ENCODE results near the gene OR51L1. TPM values are rescaled to one million over a fixed set of nuclear protein-coding genes. Genes with fewer than 3 reads are reported as not detected.
"Not testable (repeated sequence)": the region's sequence is repeated elsewhere in the genome, so short reads cannot be mapped to it uniquely, and the experiment has no call there.

The OR51L1 gene, protein sequence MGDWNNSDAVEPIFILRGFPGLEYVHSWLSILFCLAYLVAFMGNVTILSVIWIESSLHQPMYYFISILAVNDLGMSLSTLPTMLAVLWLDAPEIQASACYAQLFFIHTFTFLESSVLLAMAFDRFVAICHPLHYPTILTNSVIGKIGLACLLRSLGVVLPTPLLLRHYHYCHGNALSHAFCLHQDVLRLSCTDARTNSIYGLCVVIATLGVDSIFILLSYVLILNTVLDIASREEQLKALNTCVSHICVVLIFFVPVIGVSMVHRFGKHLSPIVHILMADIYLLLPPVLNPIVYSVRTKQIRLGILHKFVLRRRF
- not detected for total RNA-seq
- long read RNA-seq, result 0 reads

DNA sequence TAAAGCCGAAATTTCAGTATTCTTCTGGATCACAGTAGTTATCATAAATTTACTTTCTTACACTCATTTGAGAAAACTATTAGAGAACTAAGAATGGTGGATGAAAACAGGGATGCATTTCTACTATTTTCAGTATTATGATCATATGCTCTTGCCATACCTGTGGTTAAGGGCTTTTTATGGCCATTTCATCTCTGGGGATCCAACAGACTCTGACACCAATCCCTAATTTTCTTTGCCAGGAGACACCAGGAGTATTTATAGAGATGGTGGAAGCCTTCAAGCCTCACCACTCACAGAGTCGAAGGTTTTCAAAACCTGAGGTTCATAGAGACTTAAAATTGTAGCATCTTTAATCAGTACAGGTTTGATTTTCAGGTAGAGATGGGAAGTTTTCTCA, at the start of gene OR51L1:
TSS of gene OR51L1 (plus strand) at position 301 of the 400 bp plus-strand sequence. CDS start 4,132 bp downstream, outside the sequence.
- no peak for DNase-seq (ENCODE audit: low spot score)
- intact Hi-C loops (cut with DNase I), result no loop called here

DNA sequence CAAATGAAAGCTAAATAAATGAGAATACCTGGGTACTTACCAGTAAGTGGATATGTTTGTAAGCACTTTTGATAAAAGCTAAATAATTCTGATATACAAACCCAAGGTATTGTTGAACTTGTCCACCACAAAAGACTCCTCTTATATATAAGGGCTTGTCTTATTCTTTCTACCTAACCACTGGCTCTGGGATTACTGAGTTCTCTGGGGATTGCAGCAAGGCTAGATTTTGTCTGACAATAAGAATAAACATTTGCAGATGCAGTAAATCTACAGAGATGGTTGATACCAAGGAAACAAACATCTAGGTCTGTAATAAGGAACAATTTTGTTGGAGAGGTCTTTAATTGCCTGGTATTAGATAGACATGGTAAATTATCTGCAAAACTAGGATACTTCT, 47.1 kb upstream of the OR51L1 start, which contains the start of gene OR51A4:
TSS of gene OR51A4 (minus strand) at position 101 of the 400 bp plus-strand sequence. CDS start 505 bp downstream, outside the sequence.
- DNase-seq (ENCODE audit: low spot score), result no peak
- intact Hi-C loops (cut with DNase I), result no loop called here

DNA sequence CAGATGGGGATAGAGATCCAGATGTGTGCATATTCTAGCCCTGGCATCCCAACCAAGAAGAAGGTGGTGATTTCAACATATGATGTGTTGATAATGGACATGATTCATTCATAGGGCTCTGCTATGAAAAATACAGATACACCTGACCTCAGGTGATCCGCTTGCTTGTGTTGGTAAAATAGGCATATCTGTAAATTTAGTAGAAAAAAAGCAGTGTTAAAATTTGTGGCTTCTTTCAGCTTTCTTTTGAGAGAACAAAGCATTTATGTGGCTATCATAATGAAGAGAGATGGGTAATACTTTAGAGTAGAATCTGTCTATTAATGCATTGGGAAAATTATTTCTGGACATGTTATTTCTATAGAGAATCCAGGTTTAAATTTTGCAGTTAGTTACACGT, 39.0 kb upstream of the OR51L1 start, which contains the start of gene OR51A2:
TSS of gene OR51A2 (minus strand) at position 101 of the 400 bp plus-strand sequence. CDS start at position 101, 0 bp downstream.
- intact Hi-C loops (cut with DNase I); DNase-seq (ENCODE audit: low spot score): not testable (repeated sequence)

DNA sequence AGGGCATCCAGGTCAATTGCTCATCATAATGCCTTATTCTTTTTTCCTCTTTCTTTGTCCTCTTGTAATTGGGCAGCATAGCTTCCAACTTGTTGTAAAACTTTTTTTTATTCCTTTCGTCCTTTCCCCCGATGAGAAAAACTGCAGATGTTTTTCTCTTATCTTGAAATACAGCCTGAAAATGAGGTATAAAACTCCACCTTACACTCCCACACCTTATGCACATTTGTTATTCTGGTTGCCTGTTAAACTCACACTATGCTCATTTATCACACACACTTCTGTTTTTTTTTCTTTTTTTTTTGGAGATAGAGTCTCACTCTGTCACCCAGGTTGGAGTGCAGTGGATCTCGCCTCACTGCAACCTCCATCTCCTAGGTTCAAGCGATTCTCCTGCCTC, 37.3 kb upstream of the OR51L1 start:
- no peak for DNase-seq (ENCODE audit: low spot score)
- intact Hi-C loops (cut with DNase I), result no loop called here

DNA sequence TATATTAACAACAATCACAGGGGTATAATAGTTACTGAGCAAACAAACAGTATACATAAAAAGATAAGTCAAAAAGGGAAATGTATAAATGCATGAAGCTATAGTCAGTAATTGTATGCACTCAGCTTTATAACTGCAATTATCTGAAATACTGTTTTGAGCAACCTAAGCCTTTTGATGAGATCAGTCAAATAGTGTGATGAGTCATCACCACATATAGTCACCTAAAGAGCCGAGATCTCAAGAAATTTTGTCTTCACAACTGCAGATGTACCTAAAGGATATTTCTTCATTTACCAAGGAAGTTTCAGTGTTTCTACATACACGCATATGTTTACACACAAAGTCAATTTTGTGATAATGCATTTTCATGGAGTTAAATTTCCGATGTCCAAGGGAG, 33.8 kb upstream of the OR51L1 start:
- intact Hi-C loops (cut with DNase I), result no loop called here
- no peak for DNase-seq (ENCODE audit: low spot score)

DNA sequence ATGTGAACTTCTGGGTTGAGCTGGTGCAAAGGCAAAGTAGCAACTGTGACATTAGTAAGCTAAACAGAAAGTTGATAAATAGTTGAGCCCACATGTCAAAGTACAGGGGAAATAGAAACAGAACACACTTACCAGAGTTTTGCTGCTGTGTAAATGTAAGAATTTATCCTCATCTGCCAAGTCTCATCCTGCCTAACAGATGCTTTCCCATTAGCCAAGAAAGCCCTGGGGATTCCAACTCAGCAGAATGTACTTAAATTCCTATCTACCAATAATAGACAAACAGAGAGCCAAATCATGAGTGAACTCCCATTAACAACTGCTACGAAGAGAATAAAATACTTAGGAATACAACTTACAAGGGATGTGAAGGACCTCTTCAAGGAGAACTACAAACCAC, 31.8 kb upstream of the OR51L1 start:
- no peak for DNase-seq (ENCODE audit: low spot score)
- intact Hi-C loops (cut with DNase I), result no loop called here

DNA sequence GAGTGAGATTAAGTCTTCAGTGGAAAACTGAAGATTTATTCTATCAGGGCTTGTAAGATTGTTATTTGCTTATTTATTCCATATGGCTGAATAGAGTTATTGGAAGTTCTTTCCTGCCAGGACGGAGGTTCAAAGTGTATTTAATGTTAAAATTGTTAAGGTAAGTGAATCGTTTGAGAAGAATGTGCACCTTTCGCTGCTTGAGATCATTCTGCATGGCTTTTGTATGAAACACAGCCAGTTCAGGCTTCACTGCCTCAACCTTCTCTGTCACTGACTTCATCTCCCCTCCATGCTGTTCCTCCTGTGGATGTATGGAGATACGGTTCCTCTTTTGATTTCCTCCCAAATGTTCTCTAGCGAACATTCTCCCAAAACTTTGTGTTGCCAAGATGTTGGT, 19.2 kb upstream of the OR51L1 start:
- no peak for DNase-seq (ENCODE audit: low spot score)
- intact Hi-C loops (cut with DNase I), result no loop called here

DNA sequence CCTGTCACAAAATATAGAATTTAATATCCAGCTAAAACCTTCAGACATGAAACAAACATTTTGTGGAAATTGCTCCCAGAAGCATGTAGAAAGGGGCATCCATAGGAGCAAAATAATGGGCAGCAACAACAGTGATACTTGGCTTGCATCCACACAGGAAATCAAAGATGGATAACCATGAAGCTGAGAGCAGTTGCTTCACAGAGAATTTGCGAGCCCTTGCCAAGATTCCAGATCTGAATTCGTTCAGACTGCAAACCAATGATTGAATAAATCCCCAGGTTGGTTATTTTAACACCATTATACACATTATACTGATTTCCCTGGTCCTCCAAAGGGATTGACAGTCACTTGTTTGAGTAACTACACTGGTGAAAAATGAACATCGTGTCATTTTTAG, 15.6 kb upstream of the OR51L1 start:
- intact Hi-C loops (cut with DNase I), result no loop called here

DNA sequence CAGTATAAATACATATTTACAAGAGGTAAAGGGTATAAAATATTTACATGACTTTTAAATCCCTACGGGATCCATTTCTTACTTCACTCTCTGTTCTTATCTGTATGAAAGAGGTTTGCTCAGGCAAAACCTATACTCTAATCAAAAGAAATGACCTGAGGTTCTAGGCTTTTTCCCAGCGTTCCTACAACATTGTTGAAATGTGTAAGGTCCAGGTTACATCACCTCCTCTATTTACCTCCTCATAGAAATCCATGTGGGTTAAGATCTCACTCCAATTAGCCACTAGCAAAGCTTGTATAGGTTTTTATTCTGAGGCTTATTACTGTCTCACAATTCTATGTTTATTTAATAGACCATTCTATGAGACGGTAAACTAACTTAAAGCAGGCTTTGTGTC, 12.0 kb upstream of the OR51L1 start:
- intact Hi-C loops (cut with DNase I), result no loop called here
- no peak for DNase-seq (ENCODE audit: low spot score)

More for the DNA sequence above, 15.6 kb upstream of the OR51L1 start:
- DNase-seq (ENCODE audit: low spot score), result no peak

DNA sequence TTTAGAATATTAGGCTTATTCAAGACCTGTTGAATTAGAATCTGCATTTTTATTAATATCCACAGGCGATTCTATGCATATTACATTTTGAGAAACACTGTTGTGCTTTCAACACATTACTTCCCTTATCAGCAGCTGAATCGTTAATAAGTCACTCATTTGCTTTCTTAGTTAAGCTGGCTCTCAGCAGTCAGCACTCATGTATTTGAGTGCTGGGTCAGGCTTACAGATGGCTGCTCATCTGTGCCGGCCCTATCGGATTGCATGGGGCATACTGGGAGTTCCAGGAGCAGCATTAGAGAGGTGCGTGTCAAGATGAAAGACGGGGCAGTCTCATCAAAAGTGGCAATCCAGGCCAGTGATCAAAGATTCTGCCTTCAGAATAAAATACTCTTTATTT, 10.8 kb upstream of the OR51L1 start:
- intact Hi-C loops (cut with DNase I), result no loop called here
- DNase-seq (ENCODE audit: low spot score), result no peak

DNA sequence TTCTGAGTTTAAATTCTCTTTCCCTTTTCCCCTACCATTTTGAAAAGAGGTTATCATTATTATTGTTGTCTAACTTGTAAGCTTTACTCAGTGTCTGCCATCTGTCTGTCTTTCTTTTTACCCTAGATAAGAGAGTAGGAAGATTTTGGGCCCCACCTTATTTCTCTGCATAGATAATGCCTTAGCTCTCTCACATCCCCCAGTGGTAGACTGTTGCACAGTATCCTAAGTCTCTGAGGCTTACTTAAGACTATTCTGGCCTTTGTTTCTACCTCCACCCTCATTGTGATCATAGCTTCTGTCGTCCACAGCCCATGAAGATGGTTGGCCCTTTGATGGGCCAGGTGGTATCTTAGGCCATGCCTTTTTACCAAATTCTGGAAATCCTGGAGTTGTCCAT, 3.6 kb upstream of the OR51L1 start:
- DNase-seq (ENCODE audit: low spot score), result no peak
- intact Hi-C loops (cut with DNase I), result no loop called here

DNA sequence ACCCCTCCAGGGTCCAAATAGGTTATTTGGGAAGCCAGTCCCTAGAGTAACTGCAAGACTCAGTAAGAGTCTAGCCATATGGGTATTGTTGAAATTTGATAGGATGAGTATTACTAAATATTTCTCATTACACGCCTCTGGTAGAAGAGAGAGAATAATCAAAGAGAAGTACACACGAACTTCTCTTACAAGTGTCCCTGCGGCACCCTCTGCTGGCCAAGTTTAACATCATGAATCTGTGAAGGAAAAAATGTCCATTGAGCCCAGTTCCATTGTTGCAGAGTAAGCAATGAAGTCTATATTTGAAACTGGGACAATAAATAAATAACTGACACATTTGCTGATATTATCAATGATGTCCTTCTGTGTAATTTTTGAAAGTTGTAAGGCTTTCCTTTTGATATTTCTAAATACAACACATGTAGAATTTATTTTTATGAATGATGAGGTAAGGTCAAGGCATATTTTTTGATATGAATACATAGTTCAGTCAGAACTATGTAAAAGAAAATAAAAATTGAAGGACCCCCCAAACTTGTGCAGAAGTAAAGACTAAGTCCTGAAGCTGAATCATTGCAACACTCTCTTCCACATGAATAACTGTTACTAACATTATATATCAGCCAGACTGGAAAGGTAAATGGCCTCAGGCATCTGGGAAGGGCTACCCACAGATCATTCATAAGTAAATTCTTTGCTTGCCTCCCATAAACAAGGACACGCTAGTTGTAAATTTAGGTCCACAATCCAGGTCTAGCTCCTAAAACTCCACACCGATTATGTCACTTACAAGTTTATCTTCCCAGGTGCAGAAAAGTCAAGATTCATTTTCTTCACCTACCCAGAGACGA, 10.0 kb downstream of the OR51L1 start:
- DNase-seq (ENCODE audit: low spot score), result no peak
- intact Hi-C loops (cut with DNase I), result loop anchor here (5.0 kb wide), 1 partner anchor 377 kb away; no protein-coding TSS in a partner anchor

DNA sequence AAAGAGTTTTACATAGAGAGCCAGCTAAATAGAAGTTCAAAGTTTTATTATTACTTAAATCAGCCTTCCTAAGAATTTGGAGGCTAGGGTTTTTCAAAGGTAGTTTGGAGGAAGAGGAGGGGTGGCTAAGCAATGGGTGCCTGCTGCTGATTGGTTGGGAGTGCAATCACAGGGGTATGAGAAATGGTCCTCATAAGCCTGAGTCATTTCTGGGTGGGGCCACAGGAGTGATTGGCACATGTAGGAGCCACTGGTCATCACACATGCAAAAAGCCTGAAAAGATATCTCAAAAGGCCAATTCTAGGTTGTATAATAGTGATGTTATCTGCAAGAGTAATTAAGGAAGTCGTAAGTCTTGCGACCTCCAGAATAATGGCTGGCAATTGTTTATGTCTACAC, 12.9 kb downstream of the OR51L1 start:
- intact Hi-C loops (cut with DNase I), result no loop called here
- no peak for DNase-seq (ENCODE audit: low spot score)

DNA sequence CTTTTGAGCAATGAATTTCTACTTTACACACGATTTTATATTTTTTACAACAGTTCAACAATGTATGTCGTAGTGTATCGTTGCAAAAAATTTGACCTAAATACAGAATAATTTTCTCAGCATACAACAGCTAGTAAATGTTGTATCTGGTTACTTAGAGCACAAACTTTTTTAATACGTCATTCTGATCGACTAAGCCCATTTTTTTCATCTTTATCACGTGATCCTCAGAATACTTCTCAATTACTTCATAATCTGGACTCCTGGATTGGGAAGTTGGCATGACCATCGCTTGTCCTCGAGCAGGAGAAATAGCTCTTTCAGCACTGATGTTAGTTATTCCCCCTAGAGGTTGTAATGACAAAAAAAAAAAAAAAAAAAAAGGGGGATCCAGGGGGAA, 16.6 kb downstream of the OR51L1 start:
- no peak for DNase-seq (ENCODE audit: low spot score)
- intact Hi-C loops (cut with DNase I), result no loop called here

DNA sequence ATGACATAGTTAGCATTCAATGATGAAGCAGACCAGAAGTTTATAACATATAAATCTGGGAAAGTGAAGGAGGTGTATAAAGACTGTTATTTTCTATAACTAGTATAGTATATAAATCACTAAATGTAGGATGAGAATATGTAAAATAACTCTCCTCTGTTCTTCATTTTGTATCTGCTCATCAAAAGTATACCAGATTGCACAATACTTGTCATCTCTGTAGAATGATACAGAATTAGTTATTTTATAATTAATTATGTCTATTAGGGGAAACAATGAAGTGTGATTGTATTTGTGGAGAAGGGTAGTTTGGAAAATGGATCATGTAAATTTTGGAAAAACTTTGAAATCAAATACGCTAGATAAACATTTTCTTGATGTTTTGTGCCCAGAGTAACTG, 18.4 kb downstream of the OR51L1 start:
- intact Hi-C loops (cut with DNase I), result no loop called here

DNA sequence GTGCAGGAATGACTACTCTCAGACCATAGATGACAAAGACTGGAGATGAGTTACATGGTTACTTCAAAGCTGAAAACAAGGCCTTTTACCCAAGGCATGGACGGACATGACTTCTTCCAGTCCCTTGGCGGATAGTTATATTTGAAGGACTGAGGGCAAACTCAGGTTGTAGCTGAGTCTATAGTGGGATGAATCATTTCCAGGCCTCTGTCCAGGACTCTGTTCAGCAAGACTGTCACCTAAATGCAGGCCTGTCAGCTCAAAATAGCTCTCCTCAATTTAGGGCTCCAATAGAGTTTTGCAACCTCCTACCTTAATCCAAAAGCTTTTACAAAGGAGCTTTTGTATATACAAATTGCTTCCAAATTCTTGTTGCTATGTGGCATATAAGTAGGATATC, 27.3 kb downstream of the OR51L1 start:
- intact Hi-C loops (cut with DNase I), result no loop called here
- no peak for DNase-seq (ENCODE audit: low spot score)

More for the DNA sequence above, 18.4 kb downstream of the OR51L1 start:
- DNase-seq (ENCODE audit: low spot score), result no peak

DNA sequence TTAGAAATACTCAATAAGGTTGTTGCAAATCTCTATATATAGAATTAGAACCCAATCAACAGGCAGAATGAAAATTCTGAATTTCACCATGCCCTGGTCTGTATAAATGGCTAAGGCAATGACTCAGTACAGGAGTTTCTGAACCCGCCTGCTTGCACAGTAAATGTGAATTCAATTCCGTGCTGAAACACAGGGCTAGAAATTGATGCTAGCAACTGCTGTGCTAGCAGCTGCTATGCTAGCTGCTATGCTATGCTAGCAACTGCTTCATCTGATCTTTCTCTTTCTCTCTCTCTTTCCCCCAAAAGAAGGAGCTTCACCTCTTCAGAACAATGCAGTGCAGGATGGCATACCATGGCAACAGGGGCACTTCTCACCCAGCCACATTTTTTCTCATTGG, 42.0 kb downstream of the OR51L1 start:
- intact Hi-C loops (cut with DNase I), result no loop called here
- DNase-seq (ENCODE audit: low spot score), result no peak

DNA sequence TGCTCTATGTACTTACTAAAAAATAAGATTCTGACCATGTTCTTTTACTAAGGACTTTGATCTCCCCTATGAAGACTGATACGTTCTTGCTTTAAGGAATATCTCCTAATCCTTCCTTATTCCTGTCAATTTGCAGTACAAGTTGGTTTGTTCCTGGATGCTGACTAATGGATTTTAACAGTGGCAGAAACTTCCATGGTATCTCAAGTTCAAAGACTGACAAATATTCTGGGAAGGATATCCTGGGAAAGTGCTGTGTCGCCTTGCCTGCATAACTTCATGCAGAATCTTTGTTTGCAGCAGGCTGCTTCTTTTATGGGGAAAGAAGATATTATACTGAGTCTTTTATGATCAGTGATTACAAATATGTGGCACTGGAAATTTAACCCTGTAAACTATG, 43.3 kb downstream of the OR51L1 start:
- intact Hi-C loops (cut with DNase I), result no loop called here
- DNase-seq (ENCODE audit: low spot score), result no peak

DNA sequence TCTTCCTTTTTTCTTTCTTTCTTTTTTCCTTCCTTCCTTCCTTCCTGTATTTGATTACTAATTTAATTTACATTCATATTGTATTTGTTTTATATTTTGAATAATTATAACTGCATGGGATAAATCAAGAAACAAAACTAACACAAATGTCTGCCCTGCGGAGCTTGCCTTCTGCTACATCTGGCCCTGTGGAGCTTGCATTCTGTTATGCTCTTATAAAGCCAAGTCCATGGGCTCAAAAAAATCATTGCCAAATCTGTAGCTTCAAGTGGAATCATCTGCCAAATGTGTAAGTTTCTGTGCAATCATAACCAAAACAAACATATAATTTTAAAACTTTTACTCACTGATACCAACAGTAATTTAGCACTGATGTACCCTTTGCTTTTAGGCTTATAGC, 43.7 kb downstream of the OR51L1 start:
- intact Hi-C loops (cut with DNase I), result no loop called here
- no peak for DNase-seq (ENCODE audit: low spot score)

DNA sequence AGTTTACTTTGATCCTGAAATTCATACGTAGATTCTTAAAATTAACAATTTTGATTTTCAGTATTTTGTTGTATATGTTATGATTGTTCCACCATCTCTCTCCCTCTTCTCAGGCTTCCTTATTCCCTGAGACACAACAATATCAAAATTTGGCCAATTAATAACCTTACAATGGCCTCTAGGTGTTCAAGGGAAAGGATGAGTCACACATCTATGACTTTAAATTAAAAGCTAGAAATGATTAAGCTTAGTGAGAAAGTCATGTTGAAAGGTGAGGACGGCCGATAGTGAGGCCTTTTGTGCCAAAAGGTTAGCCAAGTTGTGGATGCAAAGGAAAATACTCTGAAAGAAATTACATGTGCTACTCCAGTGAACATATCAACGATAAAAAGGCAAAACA, 46.2 kb downstream of the OR51L1 start:
- DNase-seq (ENCODE audit: low spot score), result no peak
- intact Hi-C loops (cut with DNase I), result no loop called here

DNA sequence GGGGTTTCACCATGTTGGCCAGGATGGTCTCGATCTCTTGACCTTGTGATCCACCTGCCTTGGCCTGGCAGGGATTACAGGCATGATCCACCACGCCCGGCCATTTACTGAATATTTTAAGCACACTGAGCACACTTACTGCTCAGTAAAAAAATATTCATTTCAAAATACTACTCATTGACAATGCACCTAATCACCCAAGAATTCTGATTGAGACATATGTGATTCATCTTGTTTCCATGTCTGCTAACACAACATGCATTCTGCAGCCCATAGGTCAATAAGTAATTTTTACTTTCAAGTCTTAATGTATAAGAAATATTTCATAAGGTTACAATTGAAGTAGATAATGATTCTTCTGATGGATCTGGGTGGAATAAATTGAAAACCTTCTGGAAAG, 47.4 kb downstream of the OR51L1 start:
- intact Hi-C loops (cut with DNase I), result no loop called here
- no peak for DNase-seq (ENCODE audit: low spot score)

Measured in cardiac septum (tissue), 1 donor.